Colonic mucosa (tissue), 4 donors: Measurements from ENCODE around the gene DIP2C. TPM values are rescaled to one million over a fixed set of nuclear protein-coding genes. Genes with fewer than 3 reads are reported as not detected.

ENCODE experiments used
- DNase-seq: peaks from one replicate; pipeline ENCODE4 v3.0.0-alpha.2; 2020
- H3K27ac ChIP-seq: fragments of 200-600 bp; one replicate; pipeline ENCODE4 v1.8.0; 2021
- H3K27me3 ChIP-seq: fragments of 200-600 bp; one replicate; pipeline ENCODE4 v1.8.0; 2021
- H3K36me3 ChIP-seq: fragments of 200-600 bp; one replicate; pipeline ENCODE4 v1.8.0; 2021
- H3K4me1 ChIP-seq: fragments of 200-600 bp; one replicate; pipeline ENCODE4 v1.8.0; 2021; ENCODE audit warnings: mild to moderate bottlenecking
- H3K4me3 ChIP-seq: fragments of 200-600 bp; one replicate; pipeline ENCODE4 v1.8.0; 2021
- H3K9ac ChIP-seq, 2 donors: one replicate each; pipeline ENCODE4 v1.7.0; 2013; ENCODE audit warnings: control low read depth in 2 of 2, low read depth in 2 of 2, low read length in 2 of 2
- H3K9me3 ChIP-seq: fragments of 200-600 bp; one replicate; pipeline ENCODE4 v1.8.0; 2021
- intact Hi-C: fragments of 100-400 bp; cut with DNase I; formaldehyde crosslinking; loops from one replicate; pipeline ENCODE4 v1.14.1; 2022
- total RNA-seq, 2 donors: library from RNA; stranded (reverse); fragmentation: NEBNext Ultra II Directional in 1 of 2; extraction: Animal tissue kit (Norgen Biotek cat#: 25700) in 1 of 2; gene quantifications; one replicate each; pipeline ENCODE4 v1.2.1, GENCODE V29; 2021
- TF ChIP-seq, protein P1 (sequence below): fragments of 200-600 bp; IDR thresholded peaks from one replicate; pipeline ENCODE4 v1.8.0; 2022; ENCODE audit warnings: antibody characterized with exemption, mild to moderate bottlenecking
- donor health status: healthy.
- donor health status: DM: no; HTN: no; CAD: no.
- donor health status: DM: no; HTN: no; CAD: no.

The DIP2C gene
- total RNA-seq, 2 donors from 2014 or later, result 7.6 to 11.2 TPM

DNA sequence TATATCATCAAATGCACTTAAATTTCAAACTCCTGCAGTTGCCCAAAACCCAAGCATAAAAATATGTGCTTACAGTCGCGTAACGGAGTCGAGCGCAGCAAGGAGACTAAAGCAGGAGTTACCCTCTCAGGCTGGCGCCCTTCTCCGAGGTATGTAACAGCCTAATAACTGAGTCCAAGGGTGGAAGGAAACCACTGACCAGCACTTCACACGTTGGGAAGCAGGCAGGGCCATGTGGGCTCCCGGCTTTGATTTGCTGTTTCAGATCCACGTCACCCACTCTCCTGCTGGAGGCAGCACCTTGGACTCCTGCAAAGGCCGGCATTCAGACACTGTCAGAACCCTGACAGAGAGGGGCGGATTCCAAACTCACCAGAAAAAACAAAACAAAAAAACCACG is 123.8 kb downstream of the DIP2C start:
- Histone ChIP-seq H3K27ac (no peak overlapping the region), H3K9ac (no peak overlapping the region), H3K4me3 (no peak overlapping the region), H3K4me1 (no peaks in the 10 kb centered on the region), H3K36me3 (no peaks in the 10 kb centered on the region), H3K27me3 (no peaks in the 10 kb centered on the region), H3K9me3 (no peaks in the 10 kb centered on the region)
- intact Hi-C loops, result no loop called here
- DNase-seq, result no peak
- TF ChIP-seq, protein P1, sequence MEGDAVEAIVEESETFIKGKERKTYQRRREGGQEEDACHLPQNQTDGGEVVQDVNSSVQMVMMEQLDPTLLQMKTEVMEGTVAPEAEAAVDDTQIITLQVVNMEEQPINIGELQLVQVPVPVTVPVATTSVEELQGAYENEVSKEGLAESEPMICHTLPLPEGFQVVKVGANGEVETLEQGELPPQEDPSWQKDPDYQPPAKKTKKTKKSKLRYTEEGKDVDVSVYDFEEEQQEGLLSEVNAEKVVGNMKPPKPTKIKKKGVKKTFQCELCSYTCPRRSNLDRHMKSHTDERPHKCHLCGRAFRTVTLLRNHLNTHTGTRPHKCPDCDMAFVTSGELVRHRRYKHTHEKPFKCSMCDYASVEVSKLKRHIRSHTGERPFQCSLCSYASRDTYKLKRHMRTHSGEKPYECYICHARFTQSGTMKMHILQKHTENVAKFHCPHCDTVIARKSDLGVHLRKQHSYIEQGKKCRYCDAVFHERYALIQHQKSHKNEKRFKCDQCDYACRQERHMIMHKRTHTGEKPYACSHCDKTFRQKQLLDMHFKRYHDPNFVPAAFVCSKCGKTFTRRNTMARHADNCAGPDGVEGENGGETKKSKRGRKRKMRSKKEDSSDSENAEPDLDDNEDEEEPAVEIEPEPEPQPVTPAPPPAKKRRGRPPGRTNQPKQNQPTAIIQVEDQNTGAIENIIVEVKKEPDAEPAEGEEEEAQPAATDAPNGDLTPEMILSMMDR, result no peak

DNA sequence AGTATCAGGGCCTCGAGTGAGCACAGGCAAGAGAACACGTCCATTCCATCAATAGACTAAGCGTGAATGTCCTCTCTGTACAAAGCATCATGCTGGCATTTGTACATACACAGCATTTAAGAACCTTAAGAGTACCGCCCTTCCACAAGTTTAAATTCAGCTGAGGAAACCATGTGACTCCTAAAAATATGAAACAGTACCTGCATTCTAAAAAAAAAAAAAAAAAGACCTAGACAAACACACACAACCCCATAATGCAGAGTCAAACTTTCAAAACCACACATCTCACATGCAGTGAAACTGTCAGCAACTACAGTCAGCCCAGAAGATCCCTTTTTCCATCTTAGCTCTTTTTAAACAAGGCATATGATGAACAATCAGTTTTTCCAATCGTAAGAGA is 124.3 kb downstream of the DIP2C start:
- no peak for DNase-seq

DNA sequence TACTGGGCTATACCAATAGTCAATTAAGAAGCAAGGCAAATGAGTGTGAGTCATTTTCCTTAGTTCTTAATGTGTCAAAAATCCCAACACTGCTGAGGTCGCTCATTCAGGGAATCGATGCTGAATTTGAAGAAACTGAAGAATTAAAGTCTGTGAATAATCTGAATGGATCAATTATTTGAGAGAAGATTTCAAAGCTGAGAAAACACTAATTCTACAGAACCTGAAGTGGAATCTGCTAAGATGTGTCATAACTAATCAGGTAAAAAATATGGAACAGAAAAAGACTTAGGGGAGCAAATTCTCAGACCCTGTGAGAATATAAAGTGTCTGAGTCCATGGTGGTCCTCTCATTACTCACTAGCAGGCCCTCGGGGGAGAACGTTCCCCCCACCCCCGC is 125.6 kb downstream of the DIP2C start:
- H3K4me1 ChIP-seq, result no peaks in the 10 kb centered on the region
- no peak overlapping the region for H3K4me3 ChIP-seq
- TF ChIP-seq, protein P1, result no peak
- no peaks in the 10 kb centered on the region for H3K27me3 ChIP-seq
- no peak for DNase-seq
- no peak overlapping the region for H3K27ac ChIP-seq
- no peaks in the 10 kb centered on the region for H3K9me3 ChIP-seq
- no peak overlapping the region for H3K9ac ChIP-seq
- H3K36me3 ChIP-seq, result no peaks in the 10 kb centered on the region
- intact Hi-C loops, result no loop called here

More for the DNA sequence above, 124.3 kb downstream of the DIP2C start:
- intact Hi-C loops, result no loop called here
- H3K27me3 ChIP-seq, result no peaks in the 10 kb centered on the region
- no peaks in the 10 kb centered on the region for H3K4me1 ChIP-seq
- no peak overlapping the region for H3K9ac ChIP-seq
- H3K4me3 ChIP-seq, result no peak overlapping the region
- TF ChIP-seq, protein P1, result no peak
- H3K36me3 ChIP-seq, result no peaks in the 10 kb centered on the region
- H3K27ac ChIP-seq, result no peak overlapping the region
- no peaks in the 10 kb centered on the region for H3K9me3 ChIP-seq

DNA sequence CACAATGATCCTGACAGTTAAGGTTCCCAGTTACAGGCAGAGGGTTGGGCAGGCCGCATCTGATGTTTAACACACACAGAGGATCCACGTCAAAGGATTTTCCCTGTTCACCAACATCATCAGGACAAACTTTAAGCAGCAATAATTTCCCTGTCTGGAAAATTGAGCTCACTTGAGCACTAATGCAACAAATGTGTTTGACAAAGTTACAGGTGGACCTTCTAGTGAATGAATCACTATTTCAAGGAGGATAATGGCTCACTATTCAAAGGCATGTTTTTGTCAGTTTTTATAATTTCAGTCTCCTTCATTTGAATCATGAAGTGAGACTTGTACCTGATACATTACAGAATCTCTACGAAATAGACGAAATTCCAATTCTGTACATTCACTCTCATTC is 127.3 kb downstream of the DIP2C start:
- Histone ChIP-seq H3K4me1 (no peaks in the 10 kb centered on the region), H3K27ac (no peak overlapping the region), H3K9me3 (no peaks in the 10 kb centered on the region), H3K36me3 (no peaks in the 10 kb centered on the region), H3K27me3 (no peaks in the 10 kb centered on the region), H3K9ac (no peak overlapping the region), H3K4me3 (no peak overlapping the region)
- intact Hi-C loops, result no loop called here
- TF ChIP-seq, protein P1, result no peak
- DNase-seq, result no peak

DNA sequence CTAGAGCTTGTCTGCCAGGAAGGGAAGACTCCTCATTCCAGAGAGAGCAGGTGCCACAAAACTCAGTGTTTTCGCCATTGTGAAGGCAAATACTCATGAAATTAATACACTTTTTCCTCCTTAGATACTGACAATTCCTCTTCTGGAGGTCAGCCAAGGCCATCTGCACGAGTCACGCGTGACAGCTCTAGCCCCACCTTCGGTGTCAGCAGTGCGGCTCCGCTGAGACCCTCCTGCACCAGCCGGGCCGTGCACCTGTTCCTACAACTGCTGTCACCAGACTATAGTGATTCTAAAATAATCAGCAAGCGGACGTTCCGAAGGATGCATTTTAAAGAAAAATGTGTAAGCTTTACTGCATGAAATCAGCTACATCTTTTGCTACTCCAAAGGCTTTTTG is 127.7 kb downstream of the DIP2C start:
- Histone ChIP-seq H3K27ac (no peak overlapping the region), H3K9me3 (no peaks in the 10 kb centered on the region), H3K4me3 (no peak overlapping the region), H3K27me3 (no peaks in the 10 kb centered on the region), H3K9ac (no peak overlapping the region), H3K36me3 (no peaks in the 10 kb centered on the region), H3K4me1 (no peaks in the 10 kb centered on the region)
- DNase-seq, result no peak
- intact Hi-C loops, result no loop called here
- TF ChIP-seq, protein P1, result no peak
